ENCODE data around the gene UMOD.
"Not testable (repeated sequence)": the region's sequence is repeated elsewhere in the genome, so short reads cannot be mapped to it uniquely, and the experiment has no call there.

UMOD gene

GRCh38 chr16:20321671-20322070 is 30.8 kb downstream of the UMOD start:
- H2BK5ac ChIP-seq (ENCODE audit: low read depth, low read length, poor library complexity): no peak overlapping the region
- no peak overlapping the region for H2AK5ac ChIP-seq (ENCODE audit: low read length)
- H3K14ac ChIP-seq (ENCODE audit: low read length): no peak overlapping the region
- no peaks in the 10 kb centered on the region for H3K36me3 ChIP-seq (ENCODE audit: control insufficient read depth in 1 of 2, insufficient read depth in 2 of 2, low read length in 2 of 2)
- no peak overlapping the region for H4K91ac ChIP-seq (ENCODE audit: low read depth, low read length)
- no peaks in the 10 kb centered on the region for H3K27me3 ChIP-seq (ENCODE audit: insufficient read depth, low read length)
- H3K9me3 ChIP-seq (ENCODE audit: insufficient read depth, low read depth, low read length): peaks cover 1% of the 10 kb centered on the region
- H3K18ac ChIP-seq (ENCODE audit: low read length): no peak overlapping the region
- no peak overlapping the region for H3K4ac ChIP-seq (ENCODE audit: low read depth, low read length)
- no peak overlapping the region for H3K4me3 ChIP-seq (ENCODE audit: low read depth, low read length)
- H3K9ac ChIP-seq (ENCODE audit: low read length): no peak overlapping the region
- H4K8ac ChIP-seq (ENCODE audit: low read depth, low read length): no peak overlapping the region
- DNase-seq: no peak
- H3K23ac ChIP-seq (ENCODE audit: low read length): no peak overlapping the region
- no peaks in the 10 kb centered on the region for H3K4me1 ChIP-seq (ENCODE audit: control insufficient read depth in 1 of 2, insufficient read depth in 2 of 2, low read length in 2 of 2)
- H3K27ac ChIP-seq (ENCODE audit: low read depth, low read length): no peak overlapping the region
- no CpG with 5 or more reads among the region's 1 CpG for WGBS (ENCODE audit: extremely low coverage, insufficient coverage, insufficient read length)
- H3K79me1 ChIP-seq (ENCODE audit: low read length): no peaks in the 10 kb centered on the region
- H3K4me2 ChIP-seq (ENCODE audit: low read length): no peak overlapping the region
- H3K79me2 ChIP-seq (ENCODE audit: control insufficient read depth, insufficient read depth, low read length, poor library complexity): no peaks in the 10 kb centered on the region
- no peak overlapping the region for H4K12ac ChIP-seq (ENCODE audit: low read depth, low read length)
- H2BK120ac ChIP-seq (ENCODE audit: insufficient read depth, low read length, poor library complexity): no peak overlapping the region
- H2AFZ ChIP-seq (ENCODE audit: insufficient read depth, low read length, poor library complexity): no peak overlapping the region
- no peak overlapping the region for H2BK12ac ChIP-seq (ENCODE audit: low read length)

- not testable (repeated sequence) for H2BK5ac ChIP-seq (ENCODE audit: low read depth, low read length, poor library complexity); H3K27me3 ChIP-seq (ENCODE audit: insufficient read depth, low read length); H2BK12ac ChIP-seq (ENCODE audit: low read length); H3K4me3 ChIP-seq (ENCODE audit: low read depth, low read length); H3K18ac ChIP-seq (ENCODE audit: low read length); H4K12ac ChIP-seq (ENCODE audit: low read depth, low read length); H3K27ac ChIP-seq (ENCODE audit: low read depth, low read length); H4K91ac ChIP-seq (ENCODE audit: low read depth, low read length); H3K14ac ChIP-seq (ENCODE audit: low read length); DNase-seq; H3K79me1 ChIP-seq (ENCODE audit: low read length); H3K36me3 ChIP-seq (ENCODE audit: control insufficient read depth in 1 of 2, insufficient read depth in 2 of 2, low read length in 2 of 2); H3K4ac ChIP-seq (ENCODE audit: low read depth, low read length); H2AFZ ChIP-seq (ENCODE audit: insufficient read depth, low read length, poor library complexity); H3K9me3 ChIP-seq (ENCODE audit: insufficient read depth, low read depth, low read length); H3K9ac ChIP-seq (ENCODE audit: low read length); H2BK120ac ChIP-seq (ENCODE audit: insufficient read depth, low read length, poor library complexity); H3K23ac ChIP-seq (ENCODE audit: low read length); H2AK5ac ChIP-seq (ENCODE audit: low read length); H4K8ac ChIP-seq (ENCODE audit: low read depth, low read length); H3K4me1 ChIP-seq (ENCODE audit: control insufficient read depth in 1 of 2, insufficient read depth in 2 of 2, low read length in 2 of 2); H3K4me2 ChIP-seq (ENCODE audit: low read length); H3K79me2 ChIP-seq (ENCODE audit: control insufficient read depth, insufficient read depth, low read length, poor library complexity)
- WGBS (ENCODE audit: extremely low coverage, insufficient coverage, insufficient read length): no CpG with 5 or more reads among the region's 2 CpGs
Observed at GRCh38 chr16:20321051-20321450, 31.5 kb downstream of the UMOD start.

- Histone ChIP-seq H3K9ac (ENCODE audit: low read length) (no peak overlapping the region), H3K79me2 (ENCODE audit: control insufficient read depth, insufficient read depth, low read length, poor library complexity) (no peaks in the 10 kb centered on the region), H2BK120ac (ENCODE audit: insufficient read depth, low read length, poor library complexity) (no peak overlapping the region), H3K9me3 (ENCODE audit: insufficient read depth, low read depth, low read length) (peaks cover 1% of the 10 kb centered on the region), H2AFZ (ENCODE audit: insufficient read depth, low read length, poor library complexity) (no peak overlapping the region), H3K27me3 (ENCODE audit: insufficient read depth, low read length) (no peaks in the 10 kb centered on the region), H2BK5ac (ENCODE audit: low read depth, low read length, poor library complexity) (no peak overlapping the region), H3K23ac (ENCODE audit: low read length) (no peak overlapping the region), H4K12ac (ENCODE audit: low read depth, low read length) (no peak overlapping the region), H3K4me1 (ENCODE audit: control insufficient read depth in 1 of 2, insufficient read depth in 2 of 2, low read length in 2 of 2) (no peaks in the 10 kb centered on the region), H3K14ac (ENCODE audit: low read length) (no peak overlapping the region), H4K91ac (ENCODE audit: low read depth, low read length) (no peak overlapping the region), H3K36me3 (ENCODE audit: control insufficient read depth in 1 of 2, insufficient read depth in 2 of 2, low read length in 2 of 2) (no peaks in the 10 kb centered on the region), H2BK12ac (ENCODE audit: low read length) (no peak overlapping the region), H2AK5ac (ENCODE audit: low read length) (no peak overlapping the region), H3K18ac (ENCODE audit: low read length) (no peak overlapping the region), H3K27ac (ENCODE audit: low read depth, low read length) (no peak overlapping the region), H3K79me1 (ENCODE audit: low read length) (no peaks in the 10 kb centered on the region), H3K4me3 (ENCODE audit: low read depth, low read length) (no peak overlapping the region), H3K4ac (ENCODE audit: low read depth, low read length) (no peak overlapping the region), H4K8ac (ENCODE audit: low read depth, low read length) (no peak overlapping the region), H3K4me2 (ENCODE audit: low read length) (no peak overlapping the region)
- no peak for DNase-seq
Observed at GRCh38 chr16:20320592-20320991, 31.9 kb downstream of the UMOD start.

GRCh38 chr16:20320178-20320577 is 32.3 kb downstream of the UMOD start:
- no peaks in the 10 kb centered on the region for H3K27me3 ChIP-seq (ENCODE audit: insufficient read depth, low read length)
- no peak overlapping the region for H3K18ac ChIP-seq (ENCODE audit: low read length)
- H3K79me2 ChIP-seq (ENCODE audit: control insufficient read depth, insufficient read depth, low read length, poor library complexity): no peaks in the 10 kb centered on the region
- H3K79me1 ChIP-seq (ENCODE audit: low read length): no peaks in the 10 kb centered on the region
- H3K36me3 ChIP-seq (ENCODE audit: control insufficient read depth in 1 of 2, insufficient read depth in 2 of 2, low read length in 2 of 2): no peaks in the 10 kb centered on the region
- H2BK5ac ChIP-seq (ENCODE audit: low read depth, low read length, poor library complexity): no peak overlapping the region
- H2BK12ac ChIP-seq (ENCODE audit: low read length): no peak overlapping the region
- no peak overlapping the region for H3K23ac ChIP-seq (ENCODE audit: low read length)
- no peak overlapping the region for H2BK120ac ChIP-seq (ENCODE audit: insufficient read depth, low read length, poor library complexity)
- no peak overlapping the region for H3K14ac ChIP-seq (ENCODE audit: low read length)
- no peak overlapping the region for H4K91ac ChIP-seq (ENCODE audit: low read depth, low read length)
- no peak for DNase-seq
- H2AK5ac ChIP-seq (ENCODE audit: low read length): no peak overlapping the region
- H2AFZ ChIP-seq (ENCODE audit: insufficient read depth, low read length, poor library complexity): no peak overlapping the region
- no peak overlapping the region for H3K4me2 ChIP-seq (ENCODE audit: low read length)
- no peak overlapping the region for H4K12ac ChIP-seq (ENCODE audit: low read depth, low read length)
- H3K4me1 ChIP-seq (ENCODE audit: control insufficient read depth in 1 of 2, insufficient read depth in 2 of 2, low read length in 2 of 2): no peaks in the 10 kb centered on the region
- WGBS (ENCODE audit: extremely low coverage, insufficient coverage, insufficient read length): no CpG with 5 or more reads among the region's 2 CpGs
- no peak overlapping the region for H4K8ac ChIP-seq (ENCODE audit: low read depth, low read length)
- H3K27ac ChIP-seq (ENCODE audit: low read depth, low read length): no peak overlapping the region
- H3K4me3 ChIP-seq (ENCODE audit: low read depth, low read length): no peak overlapping the region
- H3K9ac ChIP-seq (ENCODE audit: low read length): no peak overlapping the region
- peaks cover 1% of the 10 kb centered on the region for H3K9me3 ChIP-seq (ENCODE audit: insufficient read depth, low read depth, low read length)
- H3K4ac ChIP-seq (ENCODE audit: low read depth, low read length): no peak overlapping the region

All from trophoblast cell (in vitro differentiated cells and primary cell).